Testis (tissue), 2 donors: ENCODE results near the gene RAMP3.

Experiments used
- POLR2A ChIP-seq: fragments of 450-650 bp; IDR thresholded peaks from one replicate; pipeline ENCODE4 v1.6.1; 2017; ENCODE audit warnings: antibody characterized with exemption, mild to moderate bottlenecking, moderate library complexity
- TF ChIP-seq, protein P1 (sequence below), 3 experiments: fragments of 450-650 bp in 2 of 3; fragments of 200-600 bp in 1 of 3; sonication (generic) in 1 of 3; IDR thresholded peaks; one replicate each; pipeline ENCODE4 v1.5.1; 2016 to 2019; ENCODE audit warnings: antibody characterized with exemption in 3 of 3, mild to moderate bottlenecking in 2 of 3, moderate library complexity in 1 of 3

DNA sequence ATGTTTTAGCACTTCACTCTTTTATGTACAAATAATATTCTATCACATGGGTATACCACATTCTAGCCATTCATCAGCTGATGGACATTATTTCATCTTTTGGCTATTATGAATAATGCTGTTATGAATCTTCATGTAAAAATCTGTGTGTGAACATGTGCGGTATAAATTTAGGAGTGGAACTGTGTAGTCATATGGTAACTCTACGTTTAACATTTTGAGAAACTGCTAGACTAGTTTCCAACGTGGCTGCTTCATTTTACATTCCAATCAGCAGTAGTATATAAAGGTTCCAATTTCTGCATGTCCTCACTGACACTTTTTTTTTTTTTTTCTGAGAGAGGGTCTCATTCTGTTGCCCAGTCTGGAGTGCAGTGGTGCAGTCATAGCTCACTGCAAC lies 8.3 kb downstream of the RAMP3 start:
- TF ChIP-seq, protein P1, sequence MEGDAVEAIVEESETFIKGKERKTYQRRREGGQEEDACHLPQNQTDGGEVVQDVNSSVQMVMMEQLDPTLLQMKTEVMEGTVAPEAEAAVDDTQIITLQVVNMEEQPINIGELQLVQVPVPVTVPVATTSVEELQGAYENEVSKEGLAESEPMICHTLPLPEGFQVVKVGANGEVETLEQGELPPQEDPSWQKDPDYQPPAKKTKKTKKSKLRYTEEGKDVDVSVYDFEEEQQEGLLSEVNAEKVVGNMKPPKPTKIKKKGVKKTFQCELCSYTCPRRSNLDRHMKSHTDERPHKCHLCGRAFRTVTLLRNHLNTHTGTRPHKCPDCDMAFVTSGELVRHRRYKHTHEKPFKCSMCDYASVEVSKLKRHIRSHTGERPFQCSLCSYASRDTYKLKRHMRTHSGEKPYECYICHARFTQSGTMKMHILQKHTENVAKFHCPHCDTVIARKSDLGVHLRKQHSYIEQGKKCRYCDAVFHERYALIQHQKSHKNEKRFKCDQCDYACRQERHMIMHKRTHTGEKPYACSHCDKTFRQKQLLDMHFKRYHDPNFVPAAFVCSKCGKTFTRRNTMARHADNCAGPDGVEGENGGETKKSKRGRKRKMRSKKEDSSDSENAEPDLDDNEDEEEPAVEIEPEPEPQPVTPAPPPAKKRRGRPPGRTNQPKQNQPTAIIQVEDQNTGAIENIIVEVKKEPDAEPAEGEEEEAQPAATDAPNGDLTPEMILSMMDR (IDR thresholded peaks at IDR 0.05), result no peak
- TF ChIP-seq POLR2A, result no peak
